Ascending aorta (tissue), 2 donors: ENCODE data around the gene FGGY. TPM values are rescaled to one million over a fixed set of nuclear protein-coding genes. Genes with fewer than 3 reads are reported as not detected.

Experiments
- DNase-seq, 2 donors: peaks; one replicate each; pipeline ENCODE4 v3.0.0-alpha.2; 2019; ENCODE audit warnings: low spot score in 2 of 2
- H3K27ac ChIP-seq, 2 donors: fragments of 200-600 bp; sonication (generic); one replicate each; pipeline ENCODE4 v1.5.1; 2016 to 2017; ENCODE audit warnings: mild to moderate bottlenecking in 1 of 2
- H3K27me3 ChIP-seq: fragments of 200-600 bp; sonication (generic); one replicate; pipeline ENCODE4 v1.5.1; 2017
- H3K36me3 ChIP-seq, 2 donors: fragments of 200-600 bp; sonication (generic); one replicate each; pipeline ENCODE4 v1.5.1; 2016
- H3K4me1 ChIP-seq, 2 donors: fragments of 200-600 bp; sonication (generic); one replicate each; pipeline ENCODE4 v1.5.1; 2016 to 2017; ENCODE audit warnings: mild to moderate bottlenecking in 1 of 2
- H3K4me3 ChIP-seq, 2 donors: fragments of 200-600 bp; sonication (generic); one replicate each; pipeline ENCODE4 v1.5.1; 2016 to 2017; ENCODE audit warnings: mild to moderate bottlenecking in 1 of 2
- H3K9me3 ChIP-seq, 2 donors: fragments of 200-600 bp; sonication (generic); one replicate each; pipeline ENCODE4 v1.5.1; 2016
- CTCF ChIP-seq, 3 experiments: fragments of 200-600 bp in 2 of 3; fragments of 450-650 bp in 1 of 3; sonication (generic) in 2 of 3; IDR thresholded peaks; one replicate each; pipeline ENCODE4 v1.5.1; 2016 to 2019; ENCODE audit warnings: antibody characterized with exemption in 3 of 3, mild to moderate bottlenecking in 1 of 3, moderate library complexity in 1 of 3
- intact Hi-C: fragments of 100-400 bp; cut with DNase I; formaldehyde crosslinking; loops from one replicate; pipeline ENCODE4 v1.15.1; 2023
- total RNA-seq: library from RNA; depleted of rRNA; stranded (reverse); fragments of >200 nt; gene quantifications from one replicate; pipeline ENCODE4 v1.1.0, GENCODE V29; 2016

Gene FGGY
- total RNA-seq, 1 donor from 2014 or later, result 7.0 TPM

GRCh38 chr1:59714966-59715365 lies 418.1 kb downstream of the FGGY start:
- H3K4me1 ChIP-seq, result no peaks in the 10 kb centered on the region
- H3K27ac ChIP-seq, result no peak overlapping the region
- intact Hi-C loops, result no loop called here
- DNase-seq, result no peak
- TF ChIP-seq CTCF (IDR thresholded peaks at IDR 0.05), result no peak
- H3K36me3 ChIP-seq, result no peaks in the 10 kb centered on the region
- H3K9me3 ChIP-seq, result no peaks in the 10 kb centered on the region
- H3K4me3 ChIP-seq, result no peak overlapping the region
- H3K27me3 ChIP-seq, result no peaks in the 10 kb centered on the region

- DNase-seq, result no peak
- intact Hi-C loops, result no loop called here
- Histone ChIP-seq H3K36me3 (no peaks in the 10 kb centered on the region), H3K9me3 (no peaks in the 10 kb centered on the region), H3K27me3 (no peaks in the 10 kb centered on the region), H3K27ac (no peak overlapping the region), H3K4me1 (no peaks in the 10 kb centered on the region), H3K4me3 (no peak overlapping the region)
- no peak for TF ChIP-seq CTCF (IDR thresholded peaks at IDR 0.05)
These were observed 419.9 kb downstream of the FGGY start for GRCh38 chr1:59716832-59717231.

GRCh38 chr1:59718064-59718988 lies 421.4 kb downstream of the FGGY start:
- TF ChIP-seq CTCF (IDR thresholded peaks at IDR 0.05), result peak in 2 of 3 experiments; percentile 28 to 38
- intact Hi-C loops, result no loop called here
- Histone ChIP-seq H3K27ac (no peak overlapping the region), H3K4me3 (no peak overlapping the region), H3K4me1 (no peaks in the 10 kb centered on the region), H3K36me3 (no peaks in the 10 kb centered on the region), H3K27me3 (no peaks in the 10 kb centered on the region), H3K9me3 (no peaks in the 10 kb centered on the region)
- DNase-seq, result no peak

- no peak for TF ChIP-seq CTCF (IDR thresholded peaks at IDR 0.05)
- Histone ChIP-seq H3K27ac (no peak overlapping the region), H3K27me3 (no peaks in the 10 kb centered on the region), H3K4me3 (no peak overlapping the region), H3K9me3 (no peaks in the 10 kb centered on the region), H3K4me1 (no peaks in the 10 kb centered on the region), H3K36me3 (no peaks in the 10 kb centered on the region)
- intact Hi-C loops, result no loop called here
- no peak for DNase-seq
These were observed 422.1 kb downstream of the FGGY start for GRCh38 chr1:59718989-59719360.

GRCh38 chr1:59720326-59721115 lies 423.6 kb downstream of the FGGY start:
- Histone ChIP-seq H3K27me3 (no peaks in the 10 kb centered on the region), H3K9me3 (no peaks in the 10 kb centered on the region), H3K4me1 (no peaks in the 10 kb centered on the region), H3K36me3 (no peaks in the 10 kb centered on the region), H3K27ac (no peak overlapping the region), H3K4me3 (no peak overlapping the region)
- no peak for TF ChIP-seq CTCF (IDR thresholded peaks at IDR 0.05)
- no peak for DNase-seq
- intact Hi-C loops, result no loop called here
